GM12878 (cell line): ENCODE data around the gene FUT7. TPM values are rescaled to one million over a fixed set of nuclear protein-coding genes. Genes with fewer than 3 reads are reported as not detected.

ENCODE experiments used
- BRCA1 ChIP-seq: IDR thresholded peaks from 2 replicates; pipeline ENCODE4 v1.6.1; 2011; ENCODE audit warnings: low read depth, low read length, improper control_type of control experiment
- EED ChIP-seq: sonication (generic); IDR thresholded peaks from 2 replicates; pipeline ENCODE4 v1.6.1; 2016; ENCODE audit warnings: antibody characterized with exemption, low read depth
- ESRRA ChIP-seq: IDR thresholded peaks from 2 replicates; pipeline ENCODE4 v1.6.1; 2012; ENCODE audit warnings: mild to moderate bottlenecking, low read length, improper control_type of control experiment
- FOS ChIP-seq: IDR thresholded peaks from 3 replicates; pipeline ENCODE4 v1.6.1; 2011; ENCODE audit warnings: borderline replicate concordance; ENCODE audit not compliant: insufficient read length; ENCODE audit errors: extremely low read depth
- FOXK2 ChIP-seq: fragments of 450-650 bp; IDR thresholded peaks from 2 replicates; pipeline ENCODE4 v1.6.1; 2017; ENCODE audit warnings: mild to moderate bottlenecking, moderate library complexity
- HDGF ChIP-seq: fragments of 450-650 bp; IDR thresholded peaks from 2 replicates; pipeline ENCODE4 v1.6.1; 2016; ENCODE audit warnings: antibody characterized with exemption
- KAT2A ChIP-seq: conservative IDR thresholded peaks from 2 replicates; pipeline ENCODE4 v1.6.1; 2011; ENCODE audit warnings: low read depth, low read length; ENCODE audit not compliant: control insufficient read depth
- MAX ChIP-seq: IDR thresholded peaks from 2 replicates; pipeline ENCODE4 v1.6.1; 2012; ENCODE audit warnings: low read depth, low read length, improper control_type of control experiment
- NR2C1 ChIP-seq: fragments of 450-650 bp; IDR thresholded peaks from 2 replicates; pipeline ENCODE4 v1.6.1; 2017; ENCODE audit warnings: antibody characterized with exemption, mild to moderate bottlenecking, moderate library complexity
- POLR2AphosphoS5 ChIP-seq: IDR thresholded peaks from 2 replicates; pipeline ENCODE4 v1.6.1; 2011; ENCODE audit warnings: mild to moderate bottlenecking, low read length, inconsistent platforms
- RB1 ChIP-seq: fragments of 450-650 bp; formaldehyde crosslinking; IDR thresholded peaks from 2 replicates; pipeline ENCODE4 v1.6.1; 2017; ENCODE audit warnings: mild to moderate bottlenecking, borderline replicate concordance
- RBBP5 ChIP-seq: fragments of 200-600 bp; sonication (generic); conservative IDR thresholded peaks from 2 replicates; pipeline ENCODE4 v1.6.1; 2016
- SMARCA5 ChIP-seq: fragments of 450-650 bp; IDR thresholded peaks from 2 replicates; pipeline ENCODE4 v1.6.1; 2017; ENCODE audit warnings: mild to moderate bottlenecking
- USF1 ChIP-seq: IDR thresholded peaks from 2 replicates; pipeline ENCODE4 v1.6.1; 2011; ENCODE audit warnings: borderline replicate concordance, low read depth, mild to moderate bottlenecking, moderate library complexity, mixed read lengths, low read length; ENCODE audit not compliant: insufficient read depth; ENCODE audit errors: extremely low read length
- ZNF207 ChIP-seq: fragments of 450-650 bp; IDR thresholded peaks from 2 replicates; pipeline ENCODE4 v1.6.1; 2014; ENCODE audit warnings: antibody characterized with exemption, mild to moderate bottlenecking, borderline replicate concordance
- polyA plus RNA-seq, 11 experiments: library from polyadenylated mRNA; depleted of rRNA in 4 of 11; unstranded in 6 of 11; stranded (reverse) in 5 of 11; fragments of >200 nt; fragmentation: Nextera tagmentation in 4 of 11; fragmentation: Illumina TruSeq in 1 of 11; extraction: Ambion mirVana in 4 of 11; extraction: Trizol in 1 of 11; gene quantifications; 1 replicate in 1 of 11; 2 replicates in 10 of 11; pipeline versions ENCODE4 v1.2.1 to v1.2.3, GENCODE V29; 2011 to 2016; ENCODE audit warnings: inconsistent platforms in 2 of 11, missing spikeins in 2 of 11, low read depth in 1 of 11
- total RNA-seq, 4 experiments: library from RNA; depleted of rRNA in 3 of 4; stranded (reverse); fragments of >200 nt in 3 of 4; fragmentation: Illumina TruSeq in 1 of 4; extraction: Trizol in 1 of 4; gene quantifications; 2 replicates each; pipeline versions ENCODE4 v1.2.1 to v1.2.3, GENCODE V29; 2013 to 2021
- TF ChIP-seq, protein P1 (sequence below): fragments of 150-350 bp; IDR thresholded peaks from 2 replicates; pipeline ENCODE4 v1.6.1; 2014; ENCODE audit warnings: mild to moderate bottlenecking, low read depth, low read length
- TF ChIP-seq, protein P2 (sequence below): fragments of 450-650 bp; formaldehyde crosslinking; IDR thresholded peaks from 2 replicates; pipeline ENCODE4 v1.4.0; 2022; ENCODE audit warnings: mild to moderate bottlenecking, moderate library complexity

FUT7 gene
- total and polyA plus RNA-seq, 10 of the 15 experiments (the other 5 are each of a cell fraction or from before 2014, with no cell fraction given) = 0.04 to 0.62 (median 0.20) TPM; not detected in 2

DNA sequence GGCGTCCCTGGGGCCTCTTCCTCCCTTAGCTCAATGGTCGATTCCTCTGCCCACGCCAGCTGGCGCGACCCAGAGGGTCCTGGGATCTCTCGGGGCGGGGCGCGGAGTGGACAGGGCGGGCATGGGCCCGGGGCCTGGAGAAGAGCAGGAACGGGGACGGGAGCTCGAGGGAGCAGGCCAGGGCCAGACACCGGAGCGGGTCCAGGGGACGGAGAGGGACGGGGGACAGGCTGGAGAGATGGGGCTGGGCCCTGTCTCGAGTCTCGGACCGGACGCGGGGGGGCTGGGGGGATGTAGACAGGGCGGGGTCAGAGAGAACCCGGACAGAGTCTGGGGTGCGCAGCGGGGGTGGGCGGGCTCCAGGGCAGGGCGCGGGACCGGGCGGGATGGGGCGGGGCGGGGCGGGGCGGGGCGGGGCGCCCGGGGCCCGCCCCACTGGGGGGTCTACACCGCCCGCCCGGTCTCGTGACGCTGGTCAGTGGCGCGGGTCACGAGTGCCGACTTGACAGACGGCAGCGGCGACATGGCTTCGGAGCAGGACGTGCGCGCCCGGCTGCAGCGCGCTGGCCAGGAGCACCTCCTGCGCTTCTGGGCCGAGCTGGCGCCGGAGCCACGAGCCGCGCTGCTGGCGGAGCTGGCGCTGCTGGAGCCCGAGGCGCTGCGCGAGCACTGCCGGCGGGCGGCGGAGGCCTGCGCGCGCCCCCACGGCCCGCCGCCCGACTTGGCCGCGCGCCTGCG, 45.3 kb upstream of the FUT7 start, which contains the start of gene UAP1L1 (continued):
- TF ChIP-seq USF1 = no peak
- TF ChIP-seq KAT2A = no peak
- TF ChIP-seq FOXK2 = no peak
- TF ChIP-seq HDGF = peak; percentile 61; the same call in 1 of the 2 replicates
- TF ChIP-seq, protein P1, sequence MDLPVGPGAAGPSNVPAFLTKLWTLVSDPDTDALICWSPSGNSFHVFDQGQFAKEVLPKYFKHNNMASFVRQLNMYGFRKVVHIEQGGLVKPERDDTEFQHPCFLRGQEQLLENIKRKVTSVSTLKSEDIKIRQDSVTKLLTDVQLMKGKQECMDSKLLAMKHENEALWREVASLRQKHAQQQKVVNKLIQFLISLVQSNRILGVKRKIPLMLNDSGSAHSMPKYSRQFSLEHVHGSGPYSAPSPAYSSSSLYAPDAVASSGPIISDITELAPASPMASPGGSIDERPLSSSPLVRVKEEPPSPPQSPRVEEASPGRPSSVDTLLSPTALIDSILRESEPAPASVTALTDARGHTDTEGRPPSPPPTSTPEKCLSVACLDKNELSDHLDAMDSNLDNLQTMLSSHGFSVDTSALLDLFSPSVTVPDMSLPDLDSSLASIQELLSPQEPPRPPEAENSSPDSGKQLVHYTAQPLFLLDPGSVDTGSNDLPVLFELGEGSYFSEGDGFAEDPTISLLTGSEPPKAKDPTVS = no peak
- TF ChIP-seq ESRRA = no peak
- peak; percentile 20; the same call in 1 of the 2 replicates for TF ChIP-seq RB1
- no peak for TF ChIP-seq RBBP5
- peak; percentile 37; the same call in 1 of the 2 replicates for TF ChIP-seq POLR2AphosphoS5
- no peak for TF ChIP-seq FOS
- TF ChIP-seq ZNF207 = no peak
- TF ChIP-seq BRCA1 = no peak
- no peak for TF ChIP-seq EED
- TF ChIP-seq, protein P2, sequence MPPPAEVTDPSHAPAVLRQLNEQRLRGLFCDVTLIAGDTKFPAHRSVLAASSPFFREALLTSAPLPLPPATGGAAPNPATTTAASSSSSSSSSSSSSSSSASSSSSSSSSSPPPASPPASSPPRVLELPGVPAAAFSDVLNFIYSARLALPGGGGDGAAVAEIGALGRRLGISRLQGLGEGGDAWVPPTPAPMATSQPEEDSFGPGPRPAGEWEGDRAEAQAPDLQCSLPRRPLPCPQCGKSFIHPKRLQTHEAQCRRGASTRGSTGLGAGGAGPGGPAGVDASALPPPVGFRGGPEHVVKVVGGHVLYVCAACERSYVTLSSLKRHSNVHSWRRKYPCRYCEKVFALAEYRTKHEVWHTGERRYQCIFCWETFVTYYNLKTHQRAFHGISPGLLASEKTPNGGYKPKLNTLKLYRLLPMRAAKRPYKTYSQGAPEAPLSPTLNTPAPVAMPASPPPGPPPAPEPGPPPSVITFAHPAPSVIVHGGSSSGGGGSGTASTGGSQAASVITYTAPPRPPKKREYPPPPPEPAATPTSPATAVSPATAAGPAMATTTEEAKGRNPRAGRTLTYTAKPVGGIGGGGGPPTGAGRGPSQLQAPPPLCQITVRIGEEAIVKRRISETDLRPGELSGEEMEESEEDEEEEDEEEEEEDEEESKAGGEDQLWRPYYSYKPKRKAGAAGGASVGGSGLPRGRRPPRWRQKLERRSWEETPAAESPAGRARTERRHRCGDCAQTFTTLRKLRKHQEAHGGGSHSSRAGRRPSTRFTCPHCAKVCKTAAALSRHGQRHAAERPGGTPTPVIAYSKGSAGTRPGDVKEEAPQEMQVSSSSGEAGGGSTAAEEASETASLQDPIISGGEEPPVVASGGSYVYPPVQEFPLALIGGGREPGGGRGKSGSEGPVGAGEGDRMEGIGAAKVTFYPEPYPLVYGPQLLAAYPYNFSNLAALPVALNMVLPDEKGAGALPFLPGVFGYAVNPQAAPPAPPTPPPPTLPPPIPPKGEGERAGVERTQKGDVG = no peak
- no peak for TF ChIP-seq NR2C1
- TF ChIP-seq MAX = no peak; the same call in 1 of the 2 replicates
- TF ChIP-seq SMARCA5 = peak; percentile 81
